HG02840 (cell line): ENCODE results near the gene OBSL1.

Source experiments
- ATAC-seq: cut with Tn5 transposase; IDR thresholded peaks from one replicate; pipeline ENCODE4 v1.9.1; 2021; ENCODE audit warnings: mild to moderate bottlenecking, moderate library complexity, moderate number of reproducible peaks; ENCODE audit not compliant: unreplicated experiment, low FRiP score

The OBSL1 gene

DNA sequence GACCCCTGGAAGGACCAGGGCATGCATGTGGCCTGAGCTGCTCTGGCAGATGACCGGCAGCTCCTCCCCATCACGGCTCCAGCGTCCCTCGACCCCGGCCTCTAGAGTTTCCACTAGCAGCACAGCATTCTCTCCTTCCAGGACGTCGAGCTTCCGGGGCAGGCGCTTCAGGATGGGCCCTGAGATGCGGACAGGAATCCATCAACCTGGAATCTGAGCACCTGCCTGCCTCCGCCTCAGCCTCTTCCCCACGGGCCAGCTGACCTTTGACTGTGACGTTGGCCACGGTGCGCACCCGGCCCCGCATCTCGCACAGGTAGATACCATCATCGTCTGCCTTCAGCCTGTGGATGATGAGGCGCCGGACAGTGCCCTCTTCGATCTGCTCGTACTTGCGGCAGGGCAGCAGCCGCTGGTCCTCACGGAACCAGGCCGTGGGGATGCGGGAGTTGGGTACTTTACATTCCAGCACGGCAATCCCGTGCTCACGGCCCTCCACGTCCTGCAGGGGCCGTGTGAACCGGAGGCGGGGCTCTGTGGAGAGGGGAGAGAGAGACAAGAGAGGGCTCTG lies 3.5 kb downstream of the OBSL1 start:
- no peak for ATAC-seq

GRCh38 chr2:219567131-219567530 lies 4.2 kb downstream of the OBSL1 start:
- no peak for ATAC-seq

GRCh38 chr2:219566640-219567039 lies 4.7 kb downstream of the OBSL1 start:
- no peak for ATAC-seq

DNA sequence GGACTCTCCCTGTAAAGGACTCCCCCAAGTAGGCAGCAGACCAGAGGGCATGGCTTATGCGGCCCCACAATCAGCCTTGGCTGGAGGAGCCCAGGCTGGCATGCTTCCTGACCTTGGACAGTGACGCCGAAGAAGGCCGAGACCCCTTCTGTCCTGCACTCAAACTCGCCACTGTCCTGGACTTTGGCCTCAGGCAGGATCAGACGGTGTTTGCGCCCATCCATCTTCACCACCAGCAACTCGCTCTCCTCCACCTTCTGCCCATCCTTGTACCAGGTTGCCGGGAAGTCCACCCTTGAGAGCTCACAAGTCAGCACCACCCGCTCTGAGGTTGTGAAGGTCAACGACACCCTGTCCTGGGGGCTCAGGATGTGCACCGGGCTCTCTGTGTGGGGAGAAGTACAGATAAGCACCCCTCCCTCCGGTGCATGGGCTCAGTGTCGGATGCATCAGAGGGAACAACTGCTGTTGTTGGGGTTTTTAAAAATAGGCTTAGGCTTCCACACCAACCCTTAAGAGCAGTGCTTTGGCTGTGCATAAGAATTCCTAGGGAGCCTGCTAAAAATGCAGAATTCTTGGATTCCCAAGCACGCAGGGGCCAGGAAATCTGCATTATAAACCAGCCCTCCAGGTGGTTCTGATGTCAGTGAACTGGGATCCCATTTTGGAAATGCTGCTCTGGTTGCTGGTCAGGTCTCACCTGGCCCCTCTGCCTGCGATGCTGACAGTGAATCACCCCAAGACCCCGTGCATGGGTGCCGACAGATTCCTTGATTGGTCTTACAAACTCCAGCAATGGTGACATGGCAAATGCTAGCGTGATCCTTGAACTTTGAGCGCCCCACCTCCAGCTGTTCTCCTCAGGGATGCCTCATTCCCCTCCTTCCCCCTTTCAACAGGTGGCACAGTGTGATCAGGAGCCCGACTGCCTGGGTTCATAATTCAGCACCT lies 5.9 kb downstream of the OBSL1 start:
- no peak for ATAC-seq

GRCh38 chr2:219563271-219563928 lies 7.9 kb downstream of the OBSL1 start:
- no peak for ATAC-seq

DNA sequence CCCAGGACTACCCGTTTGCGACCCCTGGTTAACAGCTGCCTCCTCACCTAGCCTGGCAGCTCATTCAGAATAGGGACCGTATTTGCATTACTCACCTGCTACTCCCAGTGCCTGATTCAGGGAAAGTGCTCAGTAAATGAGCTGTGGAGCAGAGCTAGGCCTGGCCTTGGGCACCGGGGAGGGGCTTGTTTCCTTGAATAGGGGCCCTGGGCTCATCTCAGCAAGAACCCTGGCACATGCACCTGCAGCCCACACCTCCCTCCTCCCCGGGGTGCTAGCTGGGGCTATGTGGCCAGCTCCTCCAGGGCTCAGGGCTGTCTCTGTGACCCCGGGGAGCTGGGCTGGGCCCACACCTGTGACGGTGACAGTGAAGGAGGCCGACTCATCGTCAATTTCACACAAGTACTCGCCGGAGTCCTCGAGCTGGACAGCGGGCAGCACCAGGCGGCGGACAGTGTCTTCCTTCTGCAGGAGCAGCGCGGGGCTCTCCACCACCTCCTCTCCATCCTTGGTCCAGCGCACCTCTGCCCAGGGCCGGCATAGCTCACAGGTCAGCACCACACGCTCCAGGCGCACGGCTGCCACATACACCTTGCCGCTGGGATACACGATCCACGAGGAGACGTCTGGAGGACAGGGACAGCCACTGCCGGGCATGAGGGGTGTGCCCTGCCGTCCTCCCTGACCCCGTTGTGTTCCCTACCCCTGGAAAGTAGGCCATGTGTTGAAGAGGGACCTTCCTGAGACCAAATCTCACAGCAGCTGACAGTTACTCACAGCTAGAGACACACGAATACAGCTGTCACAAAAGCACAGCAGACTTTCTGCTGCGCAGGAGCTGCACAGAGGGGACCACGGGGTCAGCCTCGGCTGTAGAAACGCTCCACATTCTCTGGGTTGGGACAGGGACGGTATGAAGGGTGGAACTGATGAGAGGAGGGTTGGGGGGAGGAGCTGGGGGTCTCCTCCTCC lies 9.0 kb downstream of the OBSL1 start:
- no peak for ATAC-seq

DNA sequence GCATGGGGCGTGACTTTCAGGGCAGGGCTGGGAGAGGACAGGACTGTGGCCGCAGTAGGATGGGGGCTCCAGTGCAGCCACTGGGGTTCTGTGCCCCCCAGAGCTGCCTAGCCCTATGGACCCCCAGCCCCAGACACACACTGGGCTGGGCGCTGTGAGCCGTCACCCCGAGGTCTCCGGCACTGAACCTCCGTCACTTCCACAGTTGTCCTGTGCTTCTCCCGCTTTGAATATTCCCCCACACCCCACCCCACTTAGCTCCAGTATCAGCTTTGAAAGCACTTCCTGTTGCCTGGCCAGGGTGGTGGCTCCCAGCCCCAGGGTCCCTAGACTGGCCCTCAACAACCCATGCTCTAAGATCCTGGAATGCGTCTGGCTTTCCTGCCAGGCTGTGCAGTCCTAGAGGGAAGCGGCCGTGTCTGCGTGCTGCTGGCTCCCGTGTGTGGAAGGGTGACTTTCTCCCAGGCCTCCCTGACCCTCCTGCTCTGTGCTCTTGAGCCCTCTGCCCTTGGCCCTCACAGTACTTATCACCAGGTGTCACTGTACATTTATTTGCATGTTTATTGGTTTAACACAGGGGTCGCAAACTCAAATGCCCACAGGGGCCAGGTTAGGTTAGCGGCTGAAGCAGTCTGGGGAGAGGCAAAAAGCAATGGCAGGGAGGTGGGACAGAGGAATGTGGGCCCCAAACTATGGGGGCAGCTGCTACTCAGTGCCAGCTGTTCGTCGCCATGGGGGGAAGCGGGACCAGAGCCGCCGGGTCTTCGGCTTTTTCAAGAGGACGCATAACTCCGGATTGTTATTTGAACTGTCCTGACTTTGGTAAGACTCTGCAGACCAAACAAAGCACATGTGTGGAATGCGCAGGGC lies 9.9 kb downstream of the OBSL1 start:
- ATAC-seq, result no peak

DNA sequence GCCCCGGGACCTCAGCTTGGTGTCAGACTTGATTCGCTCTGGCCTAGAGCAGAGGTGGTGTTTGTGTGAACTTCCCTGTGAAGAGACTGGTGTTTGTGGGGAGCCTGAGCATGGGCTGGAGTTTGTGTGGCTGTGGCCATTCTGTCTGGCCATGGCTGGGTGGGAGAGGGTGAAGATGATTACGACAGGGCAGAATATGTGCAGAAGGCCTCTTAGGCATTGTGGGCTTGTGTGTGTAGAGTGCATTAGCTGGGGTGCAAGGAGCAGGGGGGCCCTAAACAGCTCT lies 10.5 kb downstream of the OBSL1 start:
- ATAC-seq, result no peak

DNA sequence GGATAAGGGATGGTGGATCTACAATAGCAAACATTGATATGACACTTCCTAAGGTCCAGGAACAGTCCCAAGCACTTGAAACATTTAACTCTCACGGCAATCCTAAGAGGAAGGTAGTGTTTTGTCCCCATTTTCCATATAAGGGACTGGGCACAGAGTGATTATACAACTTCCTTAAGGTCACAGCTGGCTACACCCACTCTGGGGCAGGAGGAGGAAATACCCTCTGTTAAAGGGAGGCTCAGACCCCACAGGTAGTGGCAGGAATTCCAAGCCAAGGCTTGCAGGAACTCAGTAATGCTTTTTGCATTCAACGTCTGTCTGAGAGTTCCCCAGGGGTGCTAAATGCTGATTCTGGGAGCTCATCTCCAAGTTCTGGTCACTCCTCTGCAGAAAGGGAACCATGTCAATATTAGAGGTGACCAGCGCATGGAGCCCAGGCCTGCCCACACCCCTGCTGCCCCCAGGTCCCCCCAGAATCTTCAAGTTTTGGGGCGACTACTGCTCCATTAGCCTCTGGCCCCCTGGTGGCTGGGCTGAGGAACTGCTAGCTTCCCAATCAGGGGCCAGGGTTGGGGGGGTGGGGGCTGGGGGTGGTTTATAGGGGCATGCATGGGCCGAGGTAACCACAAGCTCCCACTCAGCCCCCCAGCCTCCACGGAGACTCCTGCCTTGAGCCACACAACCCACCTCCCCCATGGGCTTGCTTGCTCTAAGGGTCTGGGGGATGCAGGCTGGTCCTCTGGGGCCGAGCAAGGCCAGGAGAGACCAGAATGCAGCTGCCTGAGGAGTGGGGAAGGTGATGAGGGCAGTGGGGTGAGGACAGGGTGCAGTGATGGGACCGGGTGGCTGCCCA lies 11.1 kb downstream of the OBSL1 start:
- ATAC-seq, result no peak

DNA sequence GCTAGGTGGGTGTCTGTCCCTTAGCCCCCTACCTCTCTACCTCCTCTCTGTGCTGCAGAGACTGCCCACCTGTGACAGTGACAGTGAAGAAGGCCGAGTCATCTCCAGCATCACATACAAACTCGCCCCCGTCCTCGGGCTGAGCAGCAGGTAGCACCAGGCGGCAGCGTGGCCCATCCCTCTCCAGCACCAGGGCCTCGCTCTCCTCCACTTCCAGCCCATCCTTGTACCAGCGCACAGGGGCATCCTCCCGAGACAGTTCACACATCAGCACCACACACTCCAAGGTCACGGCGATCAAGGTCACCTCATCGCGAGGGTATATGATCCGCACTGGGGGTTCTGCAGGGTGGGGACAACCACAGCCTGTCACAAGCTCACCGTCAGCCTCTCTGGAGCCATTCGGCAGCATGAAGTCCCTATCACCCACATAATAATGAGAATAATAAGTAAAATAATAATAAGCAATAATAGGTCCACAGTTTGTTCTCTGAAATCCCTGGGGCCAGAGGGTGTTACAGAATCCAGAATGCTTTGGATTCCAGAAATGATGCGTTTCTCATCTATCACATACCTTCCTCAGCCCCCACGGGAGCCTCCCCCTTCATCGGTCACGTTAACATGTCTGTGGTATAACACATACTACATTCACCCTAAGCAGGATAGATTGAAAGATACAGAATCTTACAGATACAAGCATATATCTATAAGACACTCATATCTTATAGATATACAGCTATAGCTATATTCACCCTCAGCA lies 12.0 kb downstream of the OBSL1 start:
- no peak for ATAC-seq

GRCh38 chr2:219557791-219558785 lies 13.3 kb downstream of the OBSL1 start:
- no peak for ATAC-seq

DNA sequence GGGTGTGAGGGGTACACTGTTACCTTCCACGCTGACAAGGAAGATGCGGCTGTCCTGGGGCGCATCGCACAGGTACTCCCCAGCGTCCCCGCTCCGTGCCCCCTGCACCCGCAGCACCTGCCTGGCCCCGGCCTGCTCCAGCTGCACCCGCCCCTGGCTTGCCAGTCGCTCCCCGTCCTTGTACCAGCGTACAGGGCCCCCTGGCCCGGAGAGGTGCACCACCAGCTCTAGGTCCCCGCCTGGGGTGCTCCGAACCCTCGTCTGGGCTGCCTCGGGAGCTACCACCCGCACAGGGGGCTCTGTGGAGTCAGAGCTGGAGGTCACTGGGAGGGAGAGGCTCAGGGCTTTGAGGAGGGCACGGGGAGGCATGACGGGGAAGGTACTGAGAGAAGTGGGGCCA lies 14.0 kb downstream of the OBSL1 start:
- no peak for ATAC-seq

DNA sequence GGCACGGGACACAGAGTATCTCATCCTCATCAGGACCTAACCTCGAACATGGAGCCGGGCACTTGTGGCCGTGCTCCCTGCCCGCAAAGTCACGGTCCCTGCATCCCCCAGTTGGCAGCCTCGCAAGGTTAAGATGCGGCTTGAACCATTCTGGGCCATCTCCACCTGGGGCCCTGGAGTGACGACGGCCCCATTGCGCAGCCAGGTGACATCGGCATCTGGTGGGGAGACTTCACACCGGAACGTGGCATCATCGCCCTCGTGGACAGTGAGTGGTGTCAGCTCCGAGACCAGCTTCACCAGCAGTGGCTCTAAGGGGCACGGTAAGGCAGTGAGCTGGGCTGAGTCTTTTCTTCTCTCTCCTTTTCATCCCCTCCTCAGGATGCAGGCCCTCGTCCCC lies 14.9 kb downstream of the OBSL1 start:
- ATAC-seq, result no peak

- ATAC-seq, result no peak
Measured at GRCh38 chr2:219555956-219556355, 15.4 kb downstream of the OBSL1 start.

DNA sequence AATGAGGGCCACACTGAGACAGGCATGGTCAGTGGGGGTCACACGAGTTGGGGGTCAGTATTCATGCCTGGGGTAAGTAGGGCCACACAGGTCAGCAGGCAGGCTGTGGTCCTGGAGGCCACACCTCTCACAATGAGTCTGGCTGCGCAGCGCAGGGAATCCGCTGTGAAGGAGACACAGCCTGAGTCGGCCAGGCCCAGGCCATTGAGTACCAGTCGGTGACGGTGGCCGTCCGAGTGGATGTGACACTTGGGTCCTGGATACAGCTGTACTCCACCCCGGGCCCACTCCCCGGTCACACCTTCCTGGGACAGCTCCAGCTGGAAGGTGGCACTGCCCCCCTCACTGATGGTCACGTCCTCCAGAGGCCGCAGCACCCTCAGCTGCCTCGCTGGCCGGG lies 17.0 kb downstream of the OBSL1 start:
- ATAC-seq, result no peak

DNA sequence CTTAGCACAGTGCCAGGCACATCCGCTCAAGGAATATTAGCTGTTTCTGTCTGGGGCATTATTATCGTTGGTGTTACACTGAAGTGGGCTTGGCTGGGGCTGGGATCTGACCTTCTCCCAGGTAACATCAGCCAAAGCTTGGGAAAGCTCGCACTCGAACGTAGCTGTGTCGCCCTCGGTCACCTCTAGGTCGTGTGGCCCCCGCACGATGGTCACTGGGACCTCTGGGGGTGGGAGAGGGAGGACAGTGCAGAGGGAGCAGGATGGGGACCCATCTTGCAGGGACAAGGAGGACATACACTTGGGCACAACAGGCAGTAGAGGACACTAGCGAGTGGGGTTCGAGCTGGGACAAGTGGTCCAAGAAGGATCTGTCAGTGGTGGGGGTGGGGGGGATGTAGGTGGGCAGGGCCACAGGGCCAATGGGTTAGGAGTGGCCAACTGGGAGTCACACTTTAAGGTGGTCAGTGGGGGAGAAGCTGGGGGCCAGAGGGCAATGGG lies 17.8 kb downstream of the OBSL1 start:
- ATAC-seq, result no peak

- no peak for ATAC-seq
Measured at GRCh38 chr2:219553168-219553417, 18.2 kb downstream of the OBSL1 start.
